Dermis microvascular lymphatic vessel endothelial cell (primary cell): ENCODE measurements around the gene ZDHHC8. TPM values are rescaled to one million over a fixed set of nuclear protein-coding genes. Genes with fewer than 3 reads are reported as not detected.
A peak's percentile ranks its signal among the peaks of the same experiment; 100 is the strongest.

Source experiments
- DNase-seq, 2 donors: peaks; one replicate each; pipeline versions ENCODE4 v3.0.0 to v3.0.0-alpha.2; 2010; ENCODE audit warnings: low read depth in 2 of 2
- total RNA-seq: library from RNA; depleted of rRNA; stranded (reverse); fragments of >200 nt; gene quantifications from 2 replicates; pipeline ENCODE4 v1.2.1, GENCODE V29; 2014

ZDHHC8 gene
- total RNA-seq, 1 donor from 2014 or later = 3.0 TPM

DNA sequence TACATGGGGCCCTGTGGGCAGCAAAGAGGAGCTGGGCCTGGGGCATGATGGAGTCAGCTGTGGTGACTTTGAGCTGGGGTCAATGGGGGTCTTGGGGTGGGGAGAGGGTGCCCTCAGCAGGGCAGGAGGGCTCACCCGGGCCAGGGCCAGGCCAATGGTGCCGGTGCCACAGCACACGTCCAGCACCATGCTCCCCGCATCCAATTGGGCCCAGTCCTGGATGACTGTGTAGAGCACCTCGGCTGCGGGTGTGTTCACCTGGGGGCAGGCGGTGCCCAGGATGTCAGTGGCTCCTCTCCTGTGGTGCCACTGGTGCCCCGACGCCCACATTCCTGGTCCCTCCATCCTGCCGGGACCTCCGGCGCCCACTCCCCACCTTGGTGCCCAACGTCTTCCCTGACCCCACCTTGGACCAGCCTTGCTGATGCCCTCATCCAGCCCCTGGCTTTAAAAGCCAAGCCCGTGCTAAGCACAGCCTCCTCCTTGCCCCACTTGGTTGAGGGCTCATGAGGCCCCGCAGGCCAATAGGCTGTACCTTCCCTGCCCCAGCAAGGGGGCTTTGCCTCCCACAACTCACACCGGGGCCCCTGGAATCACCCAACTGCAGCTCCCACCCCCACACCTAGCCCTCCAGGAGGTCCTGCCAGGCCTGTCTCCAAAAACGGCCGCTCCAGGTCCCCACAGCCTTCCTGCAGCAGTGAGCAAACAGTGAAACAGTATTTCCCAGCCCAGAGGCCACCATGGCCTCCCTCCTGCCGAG is 17.9 kb upstream of the ZDHHC8 start:
- DNase-seq = no peak

DNA sequence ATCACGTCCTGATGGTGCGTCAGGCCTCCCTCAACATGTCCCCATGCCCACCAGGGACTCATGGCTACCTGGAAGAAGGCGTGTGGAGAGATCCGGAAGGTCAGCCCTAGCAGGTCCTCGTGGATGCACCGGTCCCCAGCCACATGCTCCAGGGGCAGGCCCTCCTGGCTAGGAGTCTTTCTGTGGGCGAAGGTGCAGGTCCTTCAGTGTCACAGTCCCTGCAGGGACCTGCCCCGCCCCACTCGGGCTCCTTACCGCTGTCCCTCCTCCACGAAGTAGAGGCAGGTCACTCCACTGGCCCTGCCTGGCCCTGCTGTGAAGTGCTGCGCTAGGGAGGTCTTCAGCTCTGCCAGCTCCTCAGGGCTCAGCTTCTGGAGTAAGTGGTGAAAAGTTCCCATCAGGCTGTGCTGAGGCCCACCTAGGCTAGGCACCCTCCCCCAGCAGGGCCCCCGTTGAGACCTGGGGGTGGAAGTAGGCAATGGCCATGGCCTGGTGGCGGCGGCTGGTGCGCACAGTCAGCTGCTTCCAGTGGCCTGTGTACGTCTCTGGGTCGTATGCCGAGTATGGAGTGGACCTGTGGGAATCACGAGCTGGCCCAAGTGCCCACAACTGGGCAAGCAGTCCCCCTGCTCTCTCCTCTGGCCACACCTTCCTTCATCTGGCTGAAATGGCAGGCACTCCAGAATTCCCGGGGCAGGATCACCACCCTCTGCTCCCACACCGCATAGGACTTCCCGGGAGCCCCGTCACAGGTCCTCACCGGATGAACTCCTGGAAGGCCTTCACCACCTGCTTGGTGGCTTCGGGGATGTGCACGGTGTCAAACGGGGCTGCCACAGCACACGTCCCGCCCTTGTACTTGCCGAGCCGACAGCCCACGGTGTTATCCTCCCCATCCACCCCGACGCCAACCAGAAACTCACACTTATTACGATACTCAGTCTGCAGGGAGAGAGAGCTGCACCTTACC is 16.8 kb upstream of the ZDHHC8 start:
- no peak for DNase-seq

DNA sequence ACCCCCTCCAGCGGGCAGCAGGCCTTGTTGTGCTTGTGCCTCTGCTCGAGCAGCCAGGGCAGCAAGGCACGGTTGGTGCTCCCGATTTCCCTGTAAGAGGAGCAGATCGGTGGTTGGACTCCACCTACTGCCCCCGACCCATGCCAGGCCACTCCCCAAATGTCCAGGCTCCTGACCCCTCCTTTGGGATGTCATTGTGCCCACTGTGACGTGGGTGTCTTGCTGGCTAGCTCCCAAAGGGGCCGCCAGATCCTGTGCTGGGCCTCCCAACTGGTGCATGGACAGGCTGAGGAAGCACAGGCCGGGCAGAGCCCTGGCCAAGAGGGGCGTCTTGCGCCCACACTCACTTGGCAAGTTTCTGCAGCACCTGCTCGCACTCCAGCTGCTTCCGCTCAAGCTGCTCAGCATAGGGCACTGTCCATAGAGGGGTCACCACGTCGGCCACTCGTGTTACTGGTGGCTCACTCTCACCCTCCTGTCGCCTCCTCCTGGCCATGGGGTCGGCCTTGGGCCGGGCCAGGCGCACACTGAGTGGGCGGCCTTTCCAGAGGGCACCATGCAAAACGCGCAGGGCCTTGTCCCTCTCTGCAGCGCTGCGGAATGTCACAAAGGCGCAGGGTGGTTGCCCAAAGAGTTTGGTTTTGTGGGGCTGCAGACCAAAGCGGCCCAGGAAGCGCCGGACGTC is 15.8 kb upstream of the ZDHHC8 start, which contains the start of gene RANBP1:
TSS of gene RANBP1 (plus strand) at position 414 of the 685 bp plus-strand sequence. CDS start at position 495, 81 bp downstream.
- DNase-seq = no peak

- DNase-seq = no peak
These were observed 15.1 kb upstream of the ZDHHC8 start for GRCh38 chr22:20116376-20116950.

GRCh38 chr22:20116951-20117632 is 14.5 kb upstream of the ZDHHC8 start, which contains the start of gene TRMT2A:
TRMT2A (minus strand) TSS chr22:20117226; CDS start chr22:20116906, 320 bp downstream.
- DNase-seq = peak; percentile 96 to 100

DNA sequence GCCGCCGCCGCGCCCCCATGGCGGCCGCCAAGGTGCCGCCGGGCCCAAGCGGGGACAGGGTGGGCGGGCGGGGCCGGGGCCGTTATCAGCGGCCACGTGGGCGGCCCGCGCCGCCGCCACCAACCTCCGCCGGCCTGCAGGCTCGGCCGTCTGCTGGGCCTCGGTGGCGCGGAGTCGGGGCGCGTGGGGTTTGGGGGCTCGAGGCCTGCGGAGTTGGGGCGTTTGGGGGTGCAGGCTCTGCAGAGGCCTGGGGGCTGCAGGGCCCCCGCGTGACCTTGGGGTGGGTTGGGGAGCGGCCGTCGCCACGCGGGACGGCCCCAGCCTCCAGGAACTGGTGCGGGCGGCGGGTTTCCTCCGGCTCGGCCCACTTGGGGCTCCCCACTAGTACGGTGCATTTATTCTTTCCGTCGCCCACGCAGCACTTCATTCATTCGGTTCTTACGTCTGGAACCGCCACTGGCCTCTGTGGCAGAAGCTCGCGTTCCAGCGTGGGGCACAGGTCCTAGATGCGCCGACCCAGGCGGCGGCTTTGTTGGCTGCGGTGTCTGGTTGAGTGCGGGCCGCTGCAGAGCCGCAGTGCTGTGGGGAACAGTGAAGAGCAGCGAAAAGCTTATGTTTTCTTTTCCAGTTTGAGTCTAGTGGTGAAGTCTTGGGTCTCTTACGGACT is 13.8 kb upstream of the ZDHHC8 start:
- DNase-seq = peak in 1 of 2 donors; percentile 52

DNA sequence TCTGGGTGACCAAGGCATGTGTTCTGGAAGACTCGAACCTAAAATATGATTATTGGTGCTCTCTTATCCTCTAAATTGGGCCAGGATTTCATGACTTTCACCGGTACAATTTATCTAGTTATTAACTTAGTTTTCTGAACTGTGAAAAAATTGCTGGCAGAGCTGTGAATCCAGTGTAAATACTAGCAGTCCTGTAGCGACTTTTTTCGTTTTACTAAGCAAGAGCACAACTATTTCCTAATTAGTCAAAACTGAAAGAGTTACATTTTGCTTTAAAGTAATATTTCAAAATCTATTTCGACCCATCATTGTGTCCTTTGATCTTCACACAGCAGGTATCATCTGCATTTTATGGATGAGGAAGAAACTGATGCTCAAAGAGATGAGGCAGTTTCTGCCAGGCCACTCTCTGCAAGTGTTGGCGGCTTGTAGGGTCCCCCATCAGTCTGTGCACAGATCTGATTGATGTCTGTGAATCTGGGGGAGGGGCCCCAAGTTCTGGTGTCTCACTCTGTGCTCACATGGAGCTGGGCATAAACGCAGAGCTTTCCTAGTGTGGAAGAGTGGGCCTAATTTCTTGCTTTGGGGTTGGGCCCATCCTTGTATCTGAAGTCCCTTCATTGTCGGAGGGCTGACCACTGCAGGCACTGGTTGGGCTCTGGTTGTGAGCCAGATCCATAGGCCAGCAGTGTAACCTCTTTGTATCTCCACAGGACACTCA is 13.1 kb upstream of the ZDHHC8 start:
- DNase-seq = no peak

- DNase-seq = no peak
These were observed 9.7 kb upstream of the ZDHHC8 start for GRCh38 chr22:20121856-20122415.

DNA sequence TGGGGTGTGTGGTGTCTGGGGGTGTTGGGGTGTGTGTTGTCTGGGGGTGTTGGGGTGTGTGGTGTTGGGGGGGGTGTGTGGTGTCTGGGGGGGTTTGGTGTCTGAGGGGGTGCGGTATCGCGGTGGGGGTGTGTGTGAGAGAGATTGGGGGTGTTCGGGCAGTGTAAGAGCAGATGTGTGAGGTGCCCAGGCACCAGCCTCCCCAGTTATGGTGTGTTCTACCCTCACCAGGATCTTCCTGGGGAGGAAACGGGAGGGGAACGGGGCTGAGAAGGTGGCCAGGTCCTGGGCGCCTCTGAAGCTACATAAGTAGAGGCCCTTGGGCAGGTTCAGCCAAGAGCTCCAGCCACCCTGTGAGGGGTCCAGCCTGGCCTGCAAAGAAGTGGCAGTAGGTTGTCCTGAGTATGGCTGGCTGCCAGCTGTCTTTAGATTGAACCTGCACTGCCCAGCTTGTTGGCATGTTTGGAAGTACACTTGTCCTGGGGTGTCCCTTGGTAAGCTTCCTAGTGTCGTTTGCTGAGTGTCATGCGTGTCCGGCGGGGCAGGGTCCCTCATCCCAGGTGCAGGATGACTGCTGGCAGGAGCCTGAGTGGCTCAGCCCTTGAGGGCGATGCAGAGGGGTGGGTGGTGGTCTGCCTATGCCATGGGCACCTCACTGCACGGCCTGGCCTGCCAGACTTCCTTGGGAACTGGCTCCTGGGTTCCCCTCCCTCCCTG is 8.1 kb upstream of the ZDHHC8 start:
- no peak for DNase-seq

GRCh38 chr22:20124083-20124787 is 7.4 kb upstream of the ZDHHC8 start:
- DNase-seq = no peak

GRCh38 chr22:20125201-20126174 is 6.1 kb upstream of the ZDHHC8 start:
- no peak for DNase-seq

DNA sequence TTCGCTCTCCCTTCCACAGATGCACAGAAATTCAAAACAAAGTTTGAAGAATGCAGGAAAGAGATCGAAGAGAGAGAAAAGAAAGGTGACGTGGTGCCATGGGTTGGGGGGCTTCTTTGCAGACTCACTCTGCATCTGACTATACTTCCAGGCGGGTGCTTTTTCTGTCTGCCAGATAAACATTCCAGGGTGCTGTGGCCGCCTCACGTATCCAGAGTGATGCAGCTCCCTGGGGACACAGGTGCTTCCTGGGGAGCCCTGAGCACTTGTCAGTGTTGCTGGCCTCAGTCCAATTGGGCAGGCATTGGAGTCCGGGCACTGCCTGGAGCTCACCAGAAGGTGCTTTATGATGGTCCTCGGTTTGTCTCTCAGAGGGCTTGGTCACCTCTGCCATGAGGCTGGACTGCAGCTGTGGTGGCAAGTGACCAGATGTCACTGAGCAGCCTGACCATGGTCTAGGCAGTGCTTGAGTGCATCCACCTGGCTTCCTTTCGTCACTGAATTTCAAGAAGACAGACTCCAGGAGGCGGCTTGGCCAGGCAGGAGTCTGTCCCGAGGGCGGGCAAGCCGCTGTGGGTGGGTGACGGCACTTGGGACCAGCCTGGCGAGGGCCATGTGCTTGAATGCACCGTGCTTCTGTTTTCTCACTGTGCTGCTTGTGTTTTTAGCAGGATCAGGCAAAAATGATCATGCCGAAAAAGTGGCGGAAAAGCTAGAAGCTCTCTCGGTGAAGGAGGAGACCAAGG is 5.1 kb upstream of the ZDHHC8 start:
- no peak for DNase-seq

DNA sequence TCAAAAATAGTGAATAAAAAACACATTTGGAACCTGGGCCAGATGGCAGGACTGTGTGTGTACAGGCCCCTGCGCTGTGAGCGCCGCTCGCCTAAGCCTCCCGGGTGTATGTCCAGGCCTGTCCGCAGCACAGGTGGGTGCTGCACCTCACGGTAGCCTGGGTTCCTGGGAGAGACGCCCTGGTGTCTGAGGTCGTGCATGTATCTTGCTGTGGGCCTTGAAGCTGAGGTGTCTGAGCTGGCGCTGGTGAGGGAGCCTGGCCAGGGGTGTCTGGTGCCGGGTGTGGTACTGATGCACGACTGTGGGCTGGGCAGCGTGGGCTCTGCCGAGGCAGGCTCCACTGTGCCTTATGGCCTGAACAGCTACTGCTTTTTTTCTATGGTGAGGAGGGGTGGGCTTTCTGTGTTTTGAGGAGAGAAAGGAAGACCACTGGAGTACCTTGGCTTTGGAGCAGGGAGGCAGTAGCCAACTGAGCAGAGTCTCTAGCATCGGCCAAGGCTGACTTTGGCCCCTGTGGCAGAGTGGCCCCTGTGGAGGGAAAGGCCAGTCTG is 4.2 kb upstream of the ZDHHC8 start:
- no peak for DNase-seq

DNA sequence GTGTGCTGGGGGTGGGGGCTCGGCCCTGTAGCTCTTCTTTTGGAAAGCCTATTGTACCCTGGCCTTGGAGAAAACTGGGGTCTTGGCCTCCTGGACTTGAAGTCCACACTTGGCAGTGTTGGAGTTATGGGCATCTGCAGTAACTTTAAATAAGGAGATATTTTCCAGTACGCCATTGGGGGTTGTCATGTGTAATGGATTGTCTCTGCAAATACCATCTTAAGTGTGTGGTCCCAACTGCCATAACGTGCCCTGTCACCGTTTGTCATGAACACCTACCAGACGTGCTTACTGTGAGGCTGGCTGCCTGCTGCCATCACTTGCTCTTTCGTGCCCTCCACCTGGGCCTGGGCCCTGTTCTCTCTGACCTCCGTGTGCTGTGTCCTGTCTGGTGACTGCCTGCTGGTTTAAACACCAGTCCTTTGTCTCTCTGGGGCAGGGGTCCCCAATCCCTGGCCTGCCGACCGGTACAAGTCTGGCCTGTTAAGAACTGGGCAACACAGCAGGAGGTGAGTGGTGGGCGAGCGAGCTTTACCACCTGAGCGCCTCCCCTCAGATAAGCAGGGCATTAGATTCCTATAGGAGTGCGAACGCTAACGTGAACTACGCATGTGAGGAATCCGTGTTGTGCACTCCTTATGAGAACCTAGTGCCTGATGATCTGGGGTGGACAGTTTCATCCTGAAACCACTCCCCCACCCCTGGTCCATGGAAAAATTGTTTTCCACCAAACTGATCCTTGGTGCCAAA is 3.6 kb upstream of the ZDHHC8 start:
- no peak for DNase-seq

- no peak for DNase-seq
These were observed 3.0 kb upstream of the ZDHHC8 start for GRCh38 chr22:20128619-20128901.
